ENCODE measurements around the gene PLN.

The PLN gene

GRCh38 chr6:118524686-118525085, 23.4 kb upstream of the PLN start:
- Mint-ChIP-seq H3K4me1 (peaks cover 9% of the 10 kb centered on the region), H3K27ac (no peak overlapping the region), H3K27me3 (no peaks in the 10 kb centered on the region), H3K36me3 (peaks cover 23% of the 10 kb centered on the region), H3K4me3 (no peak overlapping the region), H3K9me3 (no peaks in the 10 kb centered on the region)
- CTCF ChIA-PET = no interaction called here
- no peak for DNase-seq

- Mint-ChIP-seq H3K9me3 (no peaks in the 10 kb centered on the region), H3K36me3 (peaks cover 18% of the 10 kb centered on the region), H3K27ac (no peak overlapping the region), H3K27me3 (no peaks in the 10 kb centered on the region), H3K4me3 (no peak overlapping the region), H3K4me1 (peaks cover 9% of the 10 kb centered on the region)
- CTCF ChIA-PET = no interaction called here
- no peak for DNase-seq
Observed at GRCh38 chr6:118525913-118526780, 21.9 kb upstream of the PLN start.

- Mint-ChIP-seq H3K27me3 (no peaks in the 10 kb centered on the region), H3K27ac (no peak overlapping the region), H3K36me3 (peaks cover 22% of the 10 kb centered on the region), H3K4me3 (no peak overlapping the region), H3K4me1 (peaks cover 9% of the 10 kb centered on the region), H3K9me3 (no peaks in the 10 kb centered on the region)
- CTCF ChIA-PET = no interaction called here
- DNase-seq = no peak
Observed at GRCh38 chr6:118528129-118528528, 20.0 kb upstream of the PLN start.

- H3K36me3 Mint-ChIP-seq = peaks cover 16% of the 10 kb centered on the region
- H3K4me1 Mint-ChIP-seq = peaks cover 3% of the 10 kb centered on the region
- H3K9me3 Mint-ChIP-seq = peaks cover 1% of the 10 kb centered on the region
- H3K4me3 Mint-ChIP-seq = no peak overlapping the region
- CTCF ChIA-PET = no interaction called here
- H3K27me3 Mint-ChIP-seq = no peaks in the 10 kb centered on the region
- DNase-seq = no peak
- no peak overlapping the region for H3K27ac Mint-ChIP-seq
Observed at GRCh38 chr6:118529756-118530155, 18.3 kb upstream of the PLN start.

- peaks cover 4% of the 10 kb centered on the region for H3K4me1 Mint-ChIP-seq
- peaks cover 1% of the 10 kb centered on the region for H3K9me3 Mint-ChIP-seq
- H3K27me3 Mint-ChIP-seq = no peaks in the 10 kb centered on the region
- H3K36me3 Mint-ChIP-seq = peaks cover 19% of the 10 kb centered on the region
- H3K4me3 Mint-ChIP-seq = no peak overlapping the region
- no peak for DNase-seq
- no peak overlapping the region for H3K27ac Mint-ChIP-seq
- CTCF ChIA-PET = no interaction called here
Observed at GRCh38 chr6:118530942-118531341, 17.2 kb upstream of the PLN start.

- Mint-ChIP-seq H3K4me1 (peaks cover 4% of the 10 kb centered on the region), H3K36me3 (peaks cover 27% of the 10 kb centered on the region), H3K9me3 (peaks cover 1% of the 10 kb centered on the region), H3K27me3 (no peaks in the 10 kb centered on the region), H3K27ac (no peak overlapping the region), H3K4me3 (no peak overlapping the region)
- CTCF ChIA-PET = no interaction called here
- no peak for DNase-seq
Observed at GRCh38 chr6:118535176-118535844, 12.8 kb upstream of the PLN start.

GRCh38 chr6:118536478-118536877, 11.6 kb upstream of the PLN start:
- DNase-seq = no peak
- no peak overlapping the region for H3K4me3 Mint-ChIP-seq
- peaks cover 1% of the 10 kb centered on the region for H3K9me3 Mint-ChIP-seq
- no peaks in the 10 kb centered on the region for H3K27me3 Mint-ChIP-seq
- peaks cover 25% of the 10 kb centered on the region for H3K36me3 Mint-ChIP-seq
- CTCF ChIA-PET = no interaction called here
- no peak overlapping the region for H3K27ac Mint-ChIP-seq
- peaks cover 4% of the 10 kb centered on the region for H3K4me1 Mint-ChIP-seq

GRCh38 chr6:118537574-118537973, 10.5 kb upstream of the PLN start:
- Mint-ChIP-seq H3K9me3 (peaks cover 1% of the 10 kb centered on the region), H3K27me3 (no peaks in the 10 kb centered on the region), H3K27ac (no peak overlapping the region), H3K4me1 (peaks cover 4% of the 10 kb centered on the region), H3K4me3 (no peak overlapping the region), H3K36me3 (peaks cover 20% of the 10 kb centered on the region)
- DNase-seq = no peak
- CTCF ChIA-PET = no interaction called here

- peaks cover 13% of the 10 kb centered on the region for H3K36me3 Mint-ChIP-seq
- CTCF ChIA-PET = no interaction called here
- no peak for DNase-seq
- no peaks in the 10 kb centered on the region for H3K9me3 Mint-ChIP-seq
- H3K27ac Mint-ChIP-seq = no peak overlapping the region
- H3K4me1 Mint-ChIP-seq = no peaks in the 10 kb centered on the region
- no peaks in the 10 kb centered on the region for H3K27me3 Mint-ChIP-seq
- H3K4me3 Mint-ChIP-seq = no peak overlapping the region
Observed at GRCh38 chr6:118542184-118542952, 5.7 kb upstream of the PLN start.

- H3K27ac Mint-ChIP-seq = no peak overlapping the region
- no peak overlapping the region for H3K4me3 Mint-ChIP-seq
- H3K9me3 Mint-ChIP-seq = no peaks in the 10 kb centered on the region
- CTCF ChIA-PET = no interaction called here
- DNase-seq = no peak
- H3K27me3 Mint-ChIP-seq = no peaks in the 10 kb centered on the region
- H3K4me1 Mint-ChIP-seq = no peaks in the 10 kb centered on the region
- H3K36me3 Mint-ChIP-seq = peaks cover 11% of the 10 kb centered on the region
Observed at GRCh38 chr6:118544105-118544504, 4.0 kb upstream of the PLN start.

GRCh38 chr6:118546164-118546879, 1.8 kb upstream of the PLN start:
- peaks cover 5% of the 10 kb centered on the region for H3K4me1 Mint-ChIP-seq
- H3K4me3 Mint-ChIP-seq = no peak overlapping the region
- H3K9me3 Mint-ChIP-seq = no peaks in the 10 kb centered on the region
- no peak overlapping the region for H3K27ac Mint-ChIP-seq
- H3K36me3 Mint-ChIP-seq = peaks cover 11% of the 10 kb centered on the region
- CTCF ChIA-PET = interaction anchor here (1.0 kb wide), 1 partner anchor 19 kb away, joined by 5 read pairs; no protein-coding TSS in a partner anchor
- no peak for DNase-seq
- no peaks in the 10 kb centered on the region for H3K27me3 Mint-ChIP-seq

GRCh38 chr6:118546880-118547218, 1.2 kb upstream of the PLN start:
- H3K27ac Mint-ChIP-seq = no peak overlapping the region
- H3K36me3 Mint-ChIP-seq = peaks cover 9% of the 10 kb centered on the region
- no peak for DNase-seq
- H3K4me3 Mint-ChIP-seq = no peak overlapping the region
- no peaks in the 10 kb centered on the region for H3K9me3 Mint-ChIP-seq
- CTCF ChIA-PET = no interaction called here
- no peaks in the 10 kb centered on the region for H3K27me3 Mint-ChIP-seq
- peaks cover 5% of the 10 kb centered on the region for H3K4me1 Mint-ChIP-seq

GRCh38 chr6:118548613-118549012, 517 bp downstream of the PLN start:
- H3K27me3 Mint-ChIP-seq = no peaks in the 10 kb centered on the region
- CTCF ChIA-PET = no interaction called here
- H3K9me3 Mint-ChIP-seq = no peaks in the 10 kb centered on the region
- no peak for DNase-seq
- no peak overlapping the region for H3K27ac Mint-ChIP-seq
- peaks cover 8% of the 10 kb centered on the region for H3K36me3 Mint-ChIP-seq
- H3K4me1 Mint-ChIP-seq = peaks cover 11% of the 10 kb centered on the region
- no peak overlapping the region for H3K4me3 Mint-ChIP-seq

Data from activated naive CD4-positive, alpha-beta T cell treated with anti-CD3 and anti-CD28 coated beads, Interleukin-2, amount 10 ng/mL, durations not matched to agents 7 days and 5 days (primary cell).